Measurements from ENCODE around the gene KCNJ8.
"Not testable (repeated sequence)": the region's sequence is repeated elsewhere in the genome, so short reads cannot be mapped to it uniquely, and the experiment has no call there.

KCNJ8 gene

DNA sequence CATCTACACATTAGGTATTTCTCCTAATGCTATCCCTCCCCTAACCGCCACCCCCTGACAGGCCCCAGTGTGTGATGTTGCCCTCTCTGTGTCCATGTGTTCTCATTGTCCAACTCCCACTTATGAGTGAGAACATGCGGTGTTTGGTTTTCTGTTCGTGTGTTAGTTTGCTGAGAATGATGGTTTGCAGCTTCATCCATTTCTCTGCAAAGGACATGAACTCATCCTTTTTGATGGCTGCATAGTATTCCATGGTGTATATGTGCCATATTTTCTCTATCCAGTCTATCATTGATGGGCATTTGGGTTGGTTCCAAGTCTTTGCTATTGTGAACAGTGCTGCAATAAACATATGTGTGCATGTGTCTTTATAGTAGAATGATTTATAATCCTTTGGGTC, 8.2 kb upstream of the KCNJ8 start:
- not testable (repeated sequence) for DNase-seq

GRCh38 chr12:21780786-21781185, 6.3 kb upstream of the KCNJ8 start:
- no peak for DNase-seq

DNA sequence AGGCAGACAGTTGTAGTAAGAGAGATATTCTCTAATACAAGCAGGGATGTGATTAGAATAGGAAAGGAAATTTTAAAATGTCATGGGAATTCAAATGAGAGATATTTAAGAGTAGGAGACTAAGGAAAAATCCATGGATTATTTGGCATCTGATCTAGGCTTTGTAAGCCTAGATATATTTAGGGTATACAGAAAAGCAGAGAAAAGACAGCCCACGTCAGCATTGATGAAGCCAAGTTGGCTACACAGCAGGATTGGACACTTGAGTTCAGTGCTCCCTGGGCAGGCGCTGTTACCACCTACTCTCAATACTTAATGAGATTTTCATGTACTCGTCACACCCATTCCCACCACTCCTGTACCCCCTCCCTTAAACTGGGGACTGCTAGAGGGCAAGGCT, 1.7 kb upstream of the KCNJ8 start:
- no peak for DNase-seq

DNA sequence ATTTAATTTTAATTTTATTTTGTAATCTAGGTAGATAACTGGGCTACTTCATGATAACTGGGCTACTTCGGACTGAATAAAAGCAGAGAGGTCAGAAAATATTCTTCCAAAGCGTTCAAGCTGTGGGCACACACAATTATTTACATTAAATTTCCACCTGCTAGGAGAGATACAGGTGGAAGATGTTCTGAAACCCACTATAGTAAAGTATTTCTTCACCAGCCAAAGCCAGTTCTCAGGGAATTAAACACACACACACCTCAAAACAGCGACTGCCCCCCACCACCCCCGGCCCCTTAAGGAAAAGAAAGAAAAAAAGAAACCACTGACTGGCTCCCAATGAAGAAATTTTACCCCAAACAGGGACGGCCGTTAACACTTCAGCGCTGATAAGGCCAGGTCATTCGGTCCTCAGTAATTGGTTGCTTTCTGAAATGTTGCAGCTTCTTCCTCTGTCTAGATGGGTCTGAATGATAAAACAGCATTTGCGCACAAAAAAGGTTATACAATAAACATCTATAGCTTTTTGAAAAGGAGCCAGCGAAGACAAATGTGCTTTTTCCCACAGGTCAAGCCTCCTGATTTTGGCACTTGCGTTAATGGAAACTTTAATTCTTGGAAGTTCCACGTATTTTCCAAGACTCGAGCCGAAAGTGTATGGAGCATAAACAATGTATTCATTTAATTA, 771 bp upstream of the KCNJ8 start:
- no peak for DNase-seq

DNA sequence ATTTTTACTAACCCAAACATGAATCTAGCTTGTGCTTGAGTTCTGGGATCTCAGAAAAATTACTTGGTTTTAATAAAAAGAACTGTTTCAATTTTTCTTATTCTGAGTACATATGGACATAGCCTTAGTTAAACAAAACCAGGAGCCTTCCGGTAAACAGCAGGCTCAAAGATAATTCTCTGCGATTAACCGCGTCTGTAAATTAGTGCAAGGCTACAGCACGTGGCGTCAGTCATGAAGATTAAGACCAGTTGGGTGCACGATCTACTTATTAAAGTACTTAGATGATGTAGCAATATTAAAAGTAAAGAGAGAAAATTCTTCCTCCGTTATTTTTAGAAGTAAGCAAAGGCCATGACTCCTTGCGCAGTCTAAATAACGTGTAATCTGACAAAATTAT, 700 bp downstream of the KCNJ8 start:
- DNase-seq = no peak

GRCh38 chr12:21773263-21773741, 1.2 kb downstream of the KCNJ8 start:
- no peak for DNase-seq

DNA sequence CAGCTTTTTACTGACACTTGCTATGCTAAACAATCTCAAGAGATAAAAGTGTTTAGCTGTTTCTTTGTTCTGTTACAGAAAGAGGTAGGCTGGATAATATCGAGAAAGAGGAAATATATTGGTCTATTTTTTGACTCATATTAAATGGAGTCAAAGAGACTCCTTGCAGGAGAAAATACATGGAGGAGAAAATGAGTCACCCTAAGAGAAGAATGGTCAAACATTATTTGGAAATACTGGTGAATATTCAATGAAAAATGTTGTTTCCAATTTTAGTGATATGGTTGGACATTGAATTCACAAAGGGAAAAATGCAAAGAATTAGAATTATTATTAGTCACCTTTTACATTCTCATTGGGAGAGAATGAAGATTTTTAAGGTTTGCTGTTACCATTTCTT, 3.2 kb downstream of the KCNJ8 start:
- no peak for DNase-seq

DNA sequence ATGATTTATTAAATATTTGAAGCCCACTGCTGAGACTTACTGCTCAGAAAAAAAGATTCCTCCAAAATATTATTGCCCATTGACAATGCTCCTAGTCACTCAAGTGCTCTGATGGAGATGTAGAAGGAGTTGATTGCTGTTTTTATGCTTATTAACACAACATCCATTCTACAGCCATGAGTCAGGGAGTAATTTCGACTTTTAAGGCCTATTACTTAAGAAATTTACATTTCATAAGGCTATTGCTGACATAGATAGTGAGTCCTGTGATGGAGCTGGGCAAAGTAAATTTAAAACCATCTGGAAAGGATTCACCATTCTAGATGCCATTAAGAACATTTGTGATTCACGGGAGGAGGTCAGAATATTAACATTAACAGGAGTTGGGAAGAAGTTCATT, 5.2 kb downstream of the KCNJ8 start:
- DNase-seq = no peak

DNA sequence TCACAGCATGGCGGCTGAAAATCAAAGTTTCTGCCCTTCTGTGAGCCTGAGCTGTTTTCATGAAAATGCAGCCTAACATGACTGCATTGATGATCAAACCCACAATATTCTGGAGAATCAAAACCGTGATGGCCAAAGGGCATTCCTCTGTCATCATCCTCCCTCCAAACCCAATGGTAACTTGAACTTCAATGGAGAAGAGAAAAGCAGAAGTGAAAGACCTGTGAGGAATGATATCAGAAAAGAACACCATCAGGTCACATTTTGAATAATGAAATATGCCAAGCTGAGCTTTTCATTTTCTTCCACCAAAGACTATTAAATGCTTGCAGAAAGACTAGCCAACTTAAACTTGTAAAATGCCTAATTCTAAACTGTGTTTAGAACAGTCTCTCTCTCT, 8.1 kb downstream of the KCNJ8 start:
- no peak for DNase-seq

- no peak for DNase-seq
Observed at GRCh38 chr12:21764950-21765349, 9.6 kb downstream of the KCNJ8 start.

DNA sequence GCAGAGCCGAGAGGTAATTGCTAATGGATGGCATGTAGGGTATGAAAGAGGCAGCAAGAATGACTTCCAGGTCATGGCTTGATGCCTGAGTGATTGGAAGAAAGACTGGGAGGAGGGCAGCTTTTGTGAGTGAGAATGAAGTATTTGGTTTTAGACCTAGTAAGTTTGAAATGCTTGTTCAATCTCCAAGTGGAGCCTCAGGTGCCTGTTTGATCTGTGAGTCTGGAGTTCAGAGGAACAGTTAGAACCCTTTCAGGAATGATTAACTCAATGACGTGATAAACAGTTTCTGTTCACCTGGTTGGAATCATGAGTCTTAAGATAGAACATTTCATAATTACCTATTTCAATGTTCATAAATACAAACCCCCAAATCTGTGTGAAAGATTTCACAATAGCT, 10.4 kb downstream of the KCNJ8 start:
- DNase-seq = no peak

- no peak for DNase-seq
Observed at GRCh38 chr12:21763531-21763930, 11.0 kb downstream of the KCNJ8 start.

GRCh38 chr12:21759737-21760136, 14.8 kb downstream of the KCNJ8 start:
- no peak for DNase-seq

DNA sequence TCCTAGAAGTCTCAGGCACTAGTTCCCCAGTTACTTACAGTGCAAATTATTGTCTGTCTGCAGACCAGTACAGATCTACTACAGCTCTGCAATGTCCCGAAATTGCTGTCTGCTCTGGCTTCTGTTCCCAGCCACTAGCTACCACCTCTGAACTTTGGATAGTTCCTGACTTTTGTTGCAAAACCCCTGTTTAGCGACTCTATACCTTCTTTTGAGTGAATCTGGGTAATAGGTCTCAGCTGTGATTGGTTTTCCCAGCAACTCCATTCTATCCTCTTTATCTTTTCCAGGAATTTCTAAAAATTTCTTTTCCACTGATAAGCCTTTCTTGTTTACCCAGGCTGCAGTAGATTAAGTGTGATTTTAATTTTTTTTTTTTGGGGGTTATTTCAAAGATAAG, 16.8 kb downstream of the KCNJ8 start:
- no peak for DNase-seq

DNA sequence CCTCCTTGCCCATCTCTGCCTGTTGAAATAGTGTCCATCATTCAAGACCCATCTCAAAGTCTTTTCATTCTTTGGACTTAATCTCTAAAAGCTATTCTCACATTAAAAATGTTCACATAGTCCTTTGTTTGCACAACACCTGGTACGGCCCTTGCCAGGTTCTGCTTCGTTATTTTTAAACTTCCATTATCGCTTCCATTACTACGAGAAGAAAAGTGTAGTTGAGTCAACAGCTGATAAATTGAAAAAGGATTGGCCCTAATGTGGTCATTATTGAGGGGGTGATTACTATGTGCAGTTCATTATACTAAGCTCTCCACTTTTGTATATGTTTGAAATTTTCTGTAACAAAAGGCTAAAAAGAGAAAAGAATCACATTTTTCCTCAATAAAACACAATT, 17.8 kb downstream of the KCNJ8 start:
- DNase-seq = no peak

DNA sequence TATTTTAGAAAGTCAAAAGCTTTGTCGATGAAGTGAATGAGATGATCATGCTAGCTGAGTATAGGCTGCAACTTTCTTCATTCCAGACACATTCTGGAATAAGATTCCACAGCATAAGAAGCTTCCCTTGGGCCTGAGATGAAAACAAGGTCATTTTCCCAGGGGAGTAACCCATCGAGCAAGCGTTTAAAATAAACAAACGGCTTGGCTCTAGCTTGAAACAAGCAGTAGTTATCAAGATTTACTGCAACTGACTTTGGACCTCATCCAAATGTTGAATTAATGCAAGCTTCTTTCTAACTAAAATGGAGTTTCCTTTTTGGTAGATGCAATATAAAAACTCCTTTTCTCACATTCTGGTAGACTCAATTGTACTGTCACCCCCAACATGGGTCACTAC, 23.0 kb downstream of the KCNJ8 start:
- no peak for DNase-seq

- no peak for DNase-seq
Observed at GRCh38 chr12:21745258-21745657, 29.2 kb downstream of the KCNJ8 start.

- DNase-seq = no peak
Observed at GRCh38 chr12:21731144-21731543, 43.4 kb downstream of the KCNJ8 start.

DNA sequence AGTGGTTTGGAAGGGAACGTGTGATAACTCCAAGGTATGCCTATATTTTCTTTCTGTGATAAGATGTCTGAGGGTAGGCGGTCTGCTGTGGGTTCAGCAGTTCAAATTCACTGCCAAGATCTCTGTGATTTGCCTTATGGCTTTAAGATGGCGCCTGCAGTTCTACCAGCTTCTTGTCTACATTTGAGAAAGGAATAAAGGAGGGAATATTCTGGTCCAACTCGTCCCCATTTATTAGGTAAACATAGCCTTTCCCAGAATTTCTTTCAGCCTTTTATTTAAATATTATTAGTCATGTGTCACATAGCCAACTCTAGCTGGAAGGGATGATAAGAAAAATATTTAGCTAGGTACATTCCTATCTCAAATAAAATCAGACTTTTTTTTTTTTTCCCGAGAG, 48.8 kb downstream of the KCNJ8 start:
- no peak for DNase-seq

DNA sequence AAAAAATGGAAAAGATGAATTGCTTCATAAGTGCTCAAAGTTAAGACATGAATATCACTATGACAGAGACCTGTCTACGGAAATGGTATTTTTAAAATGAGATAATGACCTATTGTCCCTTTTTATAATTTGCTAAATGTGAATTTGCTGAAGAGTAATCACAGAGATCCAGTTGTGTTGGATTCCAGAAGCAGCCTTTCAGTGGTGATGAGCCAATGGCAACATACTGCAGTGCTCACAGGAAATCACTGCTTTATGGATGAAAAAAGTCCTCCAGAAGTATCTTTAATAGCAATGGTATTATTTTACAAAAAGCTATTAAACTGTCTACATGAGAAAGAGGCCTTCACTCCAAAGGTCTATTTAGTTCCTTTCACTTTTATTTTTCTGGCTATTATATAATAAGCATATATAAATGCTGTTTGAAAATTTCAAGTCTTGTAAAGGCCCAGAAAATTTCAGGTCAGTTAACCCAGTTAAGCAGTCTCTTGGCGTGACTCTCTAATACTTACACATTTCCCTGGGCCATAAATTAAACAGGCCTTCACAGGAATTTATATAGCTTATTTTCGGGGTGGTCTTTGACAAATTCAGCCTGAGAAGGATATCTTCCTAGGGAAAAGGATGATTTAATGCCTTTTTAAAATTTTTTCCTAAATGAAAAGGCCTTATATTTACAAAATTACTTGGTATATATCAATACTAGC, 55.4 kb downstream of the KCNJ8 start:
- DNase-seq = no peak

GRCh38 chr12:21718403-21718802, 56.1 kb downstream of the KCNJ8 start:
- no peak for DNase-seq

DNA sequence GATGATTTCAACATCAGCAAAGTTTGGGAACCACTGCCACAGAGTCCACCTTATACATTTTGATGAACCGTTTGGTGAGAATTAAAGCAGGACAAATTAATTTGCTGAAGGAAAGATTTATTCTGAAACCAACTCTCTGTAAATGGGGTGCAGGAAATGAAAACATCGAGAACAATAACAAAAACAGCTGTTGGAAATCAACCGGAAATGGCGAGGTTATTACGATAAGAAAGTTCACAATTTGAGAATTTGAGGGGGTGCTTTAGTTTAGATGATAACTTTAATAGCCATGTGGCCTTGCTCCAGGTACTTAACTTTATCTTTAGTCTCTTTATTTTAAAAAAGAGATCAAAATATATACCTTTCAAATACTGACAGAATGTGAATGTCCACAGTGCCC, 56.7 kb downstream of the KCNJ8 start:
- no peak for DNase-seq

GRCh38 chr12:21715386-21715785, 59.1 kb downstream of the KCNJ8 start:
- DNase-seq = no peak

Measured in NCI-H2029 (cell line).